ENCODE results near the gene RBM6. TPM values are rescaled to one million over a fixed set of nuclear protein-coding genes. Genes with fewer than 3 reads are reported as not detected.

Gene RBM6
- total RNA-seq, 1 donor from 2014 or later, result 53.9 TPM

GRCh38 chr3:49952924-49953323, 13.0 kb downstream of the RBM6 start:
- no peak overlapping the region for H3K4me3 ChIP-seq (ENCODE audit: insufficient read depth, low read depth, low read length)
- Mint-ChIP-seq H3K27ac (ENCODE audit: unreplicated experiment) (no peak overlapping the region), H3K4me1 (ENCODE audit: low read depth, unreplicated experiment) (peaks cover 17% of the 10 kb centered on the region), H3K4me3 (ENCODE audit: unreplicated experiment) (no peak overlapping the region), H3K36me3 (ENCODE audit: low read depth, unreplicated experiment) (no peaks in the 10 kb centered on the region), H3K27me3 (ENCODE audit: low read depth, unreplicated experiment) (no peaks in the 10 kb centered on the region), H3K9me3 (ENCODE audit: unreplicated experiment) (no peaks in the 10 kb centered on the region)
- H3K9ac ChIP-seq (ENCODE audit: low read length), result no peak overlapping the region
- no peaks in the 10 kb centered on the region for H3K36me3 ChIP-seq (ENCODE audit: insufficient read depth, low read length)
- TF ChIP-seq CTCF (IDR thresholded peaks at IDR 0.05; ENCODE audit: insufficient read depth, low read depth, low read length), result no peak
- TF ChIP-seq EZH2 (IDR thresholded peaks at IDR 0.05; ENCODE audit: insufficient read depth, low read length), result no peak
- no peaks in the 10 kb centered on the region for H3K9me3 ChIP-seq (ENCODE audit: insufficient read depth, low read depth, low read length)
- no peak overlapping the region for H2AFZ ChIP-seq (ENCODE audit: low read depth, low read length)
- no peak overlapping the region for H3K27ac ChIP-seq (ENCODE audit: low read depth, low read length)
- peaks cover 79% of the 10 kb centered on the region for H4K20me1 ChIP-seq (ENCODE audit: insufficient read depth, low read length)
- no peaks in the 10 kb centered on the region for H3K27me3 ChIP-seq (ENCODE audit: insufficient read depth, low read length)
- H3K4me1 ChIP-seq (ENCODE audit: insufficient read depth, low read length), result peaks cover 10% of the 10 kb centered on the region
- FAIRE-seq (no peak), DNase-seq (ENCODE audit: low read depth) (no peak)
- no peak overlapping the region for H3K4me2 ChIP-seq (ENCODE audit: low read length)
- H3K79me2 ChIP-seq (ENCODE audit: insufficient read depth, low read length), result peaks cover 96% of the 10 kb centered on the region

- H3K4me1 ChIP-seq (ENCODE audit: insufficient read depth, low read length), result peaks cover 4% of the 10 kb centered on the region
- H3K27me3 Mint-ChIP-seq (ENCODE audit: low read depth, unreplicated experiment), result no peaks in the 10 kb centered on the region
- H3K27me3 ChIP-seq (ENCODE audit: insufficient read depth, low read length), result no peaks in the 10 kb centered on the region
- no peaks in the 10 kb centered on the region for H3K9me3 Mint-ChIP-seq (ENCODE audit: unreplicated experiment)
- H4K20me1 ChIP-seq (ENCODE audit: insufficient read depth, low read length), result peaks cover 71% of the 10 kb centered on the region
- DNase-seq (ENCODE audit: low read depth) (no peak), FAIRE-seq (no peak)
- no peak overlapping the region for H3K4me3 ChIP-seq (ENCODE audit: insufficient read depth, low read depth, low read length)
- no peaks in the 10 kb centered on the region for H3K9me3 ChIP-seq (ENCODE audit: insufficient read depth, low read depth, low read length)
- H3K4me2 ChIP-seq (ENCODE audit: low read length), result no peak overlapping the region
- H3K9ac ChIP-seq (ENCODE audit: low read length), result no peak overlapping the region
- no peak overlapping the region for H2AFZ ChIP-seq (ENCODE audit: low read depth, low read length)
- TF ChIP-seq CTCF (IDR thresholded peaks at IDR 0.05; ENCODE audit: insufficient read depth, low read depth, low read length) (no peak), EZH2 (IDR thresholded peaks at IDR 0.05; ENCODE audit: insufficient read depth, low read length) (no peak)
- peaks cover 14% of the 10 kb centered on the region for H3K4me1 Mint-ChIP-seq (ENCODE audit: low read depth, unreplicated experiment)
- H3K27ac Mint-ChIP-seq (ENCODE audit: unreplicated experiment), result no peak overlapping the region
- no peaks in the 10 kb centered on the region for H3K36me3 ChIP-seq (ENCODE audit: insufficient read depth, low read length)
- no peak overlapping the region for H3K4me3 Mint-ChIP-seq (ENCODE audit: unreplicated experiment)
- H3K79me2 ChIP-seq (ENCODE audit: insufficient read depth, low read length), result peaks cover 90% of the 10 kb centered on the region
- H3K27ac ChIP-seq (ENCODE audit: low read depth, low read length), result no peak overlapping the region
- no peaks in the 10 kb centered on the region for H3K36me3 Mint-ChIP-seq (ENCODE audit: low read depth, unreplicated experiment)
Observed at GRCh38 chr3:49955636-49956035, 15.7 kb downstream of the RBM6 start.

GRCh38 chr3:49966233-49966942, 26.4 kb downstream of the RBM6 start:
- Histone ChIP-seq H3K4me3 (ENCODE audit: insufficient read depth, low read depth, low read length) (no peak overlapping the region), H3K4me2 (ENCODE audit: low read length) (no peak overlapping the region), H3K36me3 (ENCODE audit: insufficient read depth, low read length) (peaks cover 4% of the 10 kb centered on the region), H2AFZ (ENCODE audit: low read depth, low read length) (no peak overlapping the region), H3K9me3 (ENCODE audit: insufficient read depth, low read depth, low read length) (no peaks in the 10 kb centered on the region), H3K27ac (ENCODE audit: low read depth, low read length) (no peak overlapping the region), H3K9ac (ENCODE audit: low read length) (no peak overlapping the region), H3K79me2 (ENCODE audit: insufficient read depth, low read length) (peaks cover 78% of the 10 kb centered on the region), H4K20me1 (ENCODE audit: insufficient read depth, low read length) (peaks cover 35% of the 10 kb centered on the region), H3K27me3 (ENCODE audit: insufficient read depth, low read length) (no peaks in the 10 kb centered on the region), H3K4me1 (ENCODE audit: insufficient read depth, low read length) (peaks cover 4% of the 10 kb centered on the region)
- Mint-ChIP-seq H3K27me3 (ENCODE audit: low read depth, unreplicated experiment) (no peaks in the 10 kb centered on the region), H3K36me3 (ENCODE audit: low read depth, unreplicated experiment) (peaks cover 9% of the 10 kb centered on the region), H3K4me1 (ENCODE audit: low read depth, unreplicated experiment) (peaks cover 9% of the 10 kb centered on the region), H3K27ac (ENCODE audit: unreplicated experiment) (no peak overlapping the region), H3K4me3 (ENCODE audit: unreplicated experiment) (no peak overlapping the region), H3K9me3 (ENCODE audit: unreplicated experiment) (no peaks in the 10 kb centered on the region)
- FAIRE-seq (no peak), DNase-seq (ENCODE audit: low read depth) (no peak)
- no peak for TF ChIP-seq CTCF (IDR thresholded peaks at IDR 0.05; ENCODE audit: insufficient read depth, low read depth, low read length)

All from astrocyte (in vitro differentiated cells and primary cell).